IMR-90 (cell line): ENCODE results near the gene AVPR1A. TPM values are rescaled to one million over a fixed set of nuclear protein-coding genes. Genes with fewer than 3 reads are reported as not detected.

Source experiments
- ATAC-seq: fragments of 200-7000 bp; cut with Tn5 transposase; 2 replicates; pipeline ENCODE4 v1.9.1; 2020; ENCODE audit warnings: low read depth, mild to moderate bottlenecking, moderate library complexity
- BruUV-seq: library from RNA; stranded (reverse); fragments of 400-500 nt; replicated peaks from 2 replicates; lab custom pipeline; 2021; lab: Mats Ljungman, UMichigan
- CTCF ChIA-PET: fragments of 300-600 bp; formaldehyde crosslinking; extraction: SDS; loops from one replicate; lab custom pipeline; 2021; ENCODE audit warnings: antibody characterized with exemption; lab: Yijun Ruan, JAX
- POLR2A ChIA-PET: fragments of 300-600 bp; sonication (Branson Sonifier 250); formaldehyde crosslinking; loops from one replicate; lab custom pipeline; 2022; ENCODE audit warnings: antibody characterized with exemption; ENCODE audit not compliant: unreplicated experiment; lab: Charles Lee
- DNase-seq: peaks from one replicate; pipeline ENCODE4 v3.0.0; 2013
- H2AFZ ChIP-seq: replicated peaks from 2 replicates; pipeline ENCODE3; 2013; ENCODE audit warnings: low read length, mild to moderate bottlenecking; ENCODE audit not compliant: poor library complexity
- H2AK5ac ChIP-seq: 2 replicates; pipeline ENCODE4 v1.6.1; 2013; ENCODE audit warnings: low read depth, low read length, inconsistent platforms
- H2AK9ac ChIP-seq: replicated peaks from 2 replicates; pipeline ENCODE3; 2013; ENCODE audit warnings: mild to moderate bottlenecking, low read depth, low read length, moderate library complexity; ENCODE audit not compliant: poor library complexity
- H2BK120ac ChIP-seq: 2 replicates; pipeline ENCODE4 v1.6.1; 2013; ENCODE audit warnings: low read depth, low read length, inconsistent platforms
- H2BK15ac ChIP-seq: 3 replicates; pipeline ENCODE4 v1.6.1; 2013; ENCODE audit warnings: low read depth, low read length, inconsistent platforms
- H2BK20ac ChIP-seq: 2 replicates; pipeline ENCODE4 v1.6.1; 2013; ENCODE audit warnings: low read depth, mild to moderate bottlenecking, inconsistent platforms, low read length, moderate library complexity
- H2BK5ac ChIP-seq: 2 replicates; pipeline ENCODE4 v1.6.1; 2013; ENCODE audit warnings: mild to moderate bottlenecking, low read depth, low read length, inconsistent platforms; ENCODE audit not compliant: poor library complexity, severe bottlenecking
- H3K14ac ChIP-seq: replicated peaks from 2 replicates; pipeline ENCODE4 v1.6.1; 2013; ENCODE audit warnings: low read depth, low read length, inconsistent platforms
- H3K18ac ChIP-seq: 2 replicates; pipeline ENCODE4 v1.6.1; 2013; ENCODE audit warnings: low read depth, low read length, control low read depth
- H3K23ac ChIP-seq: 2 replicates; pipeline ENCODE4 v1.6.1; 2013; ENCODE audit warnings: low read depth, low read length, inconsistent platforms
- H3K27ac ChIP-seq: 2 replicates; pipeline ENCODE4 v1.5.1; 2013; ENCODE audit warnings: mild to moderate bottlenecking, control low read depth, low read length; ENCODE audit not compliant: insufficient read depth
- H3K27me3 ChIP-seq: 2 replicates; pipeline ENCODE4 v1.6.1; 2013; ENCODE audit warnings: low read length; ENCODE audit not compliant: control insufficient read depth, insufficient read depth
- H3K36me3 ChIP-seq: 2 replicates; pipeline ENCODE4 v1.6.1; 2013; ENCODE audit warnings: low read length, mixed read lengths; ENCODE audit not compliant: control insufficient read depth, insufficient read depth
- H3K4ac ChIP-seq: 2 replicates; pipeline ENCODE4 v1.6.1; 2013; ENCODE audit warnings: low read depth, low read length, inconsistent platforms
- H3K4me1 ChIP-seq: 2 replicates; pipeline ENCODE4 v1.6.1; 2013; ENCODE audit warnings: low read length, mixed read lengths; ENCODE audit not compliant: control insufficient read depth, insufficient read depth
- H3K4me2 ChIP-seq: 2 replicates; pipeline ENCODE4 v1.6.1; 2013; ENCODE audit warnings: low read depth, mild to moderate bottlenecking, control low read depth, low read length, moderate library complexity
- H3K4me3 ChIP-seq: 2 replicates; pipeline ENCODE4 v1.5.1; 2013; ENCODE audit warnings: low read depth, mild to moderate bottlenecking, control low read depth, low read length, moderate library complexity; ENCODE audit not compliant: insufficient read depth
- H3K56ac ChIP-seq: 2 replicates; pipeline ENCODE4 v1.6.1; 2013; ENCODE audit warnings: low read length, inconsistent platforms; ENCODE audit not compliant: insufficient read depth; ENCODE audit errors: extremely low read depth
- H3K79me1 ChIP-seq, 2 experiments: 2 replicates each; pipeline ENCODE4 v1.6.1; 2013; ENCODE audit warnings: low read length in 2 of 2, inconsistent platforms in 1 of 2, low read depth in 1 of 2
- H3K9ac ChIP-seq: 2 replicates; pipeline ENCODE4 v1.6.1; 2013; ENCODE audit warnings: low read depth, low read length, control low read depth
- H3K9me1 ChIP-seq: 2 replicates; pipeline ENCODE4 v1.6.1; 2013; ENCODE audit warnings: low read length, inconsistent platforms; ENCODE audit not compliant: insufficient read depth
- H3K9me3 ChIP-seq: 2 replicates; pipeline ENCODE4 v1.6.1; 2013; ENCODE audit warnings: low read length; ENCODE audit not compliant: control insufficient read depth, insufficient read depth
- H4K20me1 ChIP-seq: 2 replicates; pipeline ENCODE4 v1.6.1; 2013; ENCODE audit warnings: low read length, inconsistent platforms; ENCODE audit not compliant: insufficient read depth
- H4K5ac ChIP-seq: 2 replicates; pipeline ENCODE4 v1.6.1; 2013; ENCODE audit warnings: mild to moderate bottlenecking, low read depth, low read length, control low read depth
- H4K8ac ChIP-seq, 2 experiments: 2 replicates each; pipeline ENCODE4 v1.6.1; 2013; ENCODE audit warnings: low read depth in 2 of 2, low read length in 2 of 2, control low read depth in 1 of 2, inconsistent platforms in 1 of 2
- H4K91ac ChIP-seq: 2 replicates; pipeline ENCODE4 v1.6.1; 2013; ENCODE audit warnings: low read depth, low read length, inconsistent platforms; ENCODE audit not compliant: insufficient read depth
- SMC3 ChIP-seq: fragments of 150-350 bp; IDR thresholded peaks from 2 replicates; pipeline ENCODE4 v1.6.1; 2016; ENCODE audit warnings: low read depth, mild to moderate bottlenecking, antibody characterized with exemption, low read length, moderate library complexity
- WGBS, 2 experiments: methylation state at CpG; one replicate each; pipeline versions ENCODE4 v1.1.5 to v1.1.7; 2013; ENCODE audit warnings: missing lambda C conversion rate in 2 of 2; ENCODE audit not compliant: insufficient read length in 1 of 2; ENCODE audit errors: extremely low coverage in 2 of 2; 5-methylcytosine and 5-hydroxymethylcytosine counted together
- dilution Hi-C: fragments of 300-500 bp; cut with HindIII; formaldehyde crosslinking; loops from one replicate; pipeline ENCODE4 v1.14.3; 2018; ENCODE audit warnings: low sequenced_read_pairs; ENCODE audit not compliant: unreplicated experiment
- in situ Hi-C: fragments of 300-500 bp; cut with MboI; formaldehyde crosslinking; loops from 3 replicates; pipeline ENCODE4 v1.14.3; 2019; ENCODE audit warnings: low sequenced_read_pairs, inconsistent platforms, mixed read lengths
- intact Hi-C: fragments of 100-400 bp; cut with micrococcal nuclease; formaldehyde crosslinking; loops from 2 replicates; pipeline ENCODE4 v1.10.0; 2022
- polyA plus RNA-seq, 3 experiments: library from polyadenylated mRNA; depleted of rRNA; stranded (reverse); fragments of >200 nt; gene quantifications; 2 replicates each; pipeline ENCODE4 v1.2.3, GENCODE V29; 2012; ENCODE audit warnings: low replicate concordance in 1 of 3
- total RNA-seq: library from RNA; depleted of rRNA; stranded (reverse); fragments of >200 nt; gene quantifications from 2 replicates; pipeline ENCODE4 v1.2.3, GENCODE V29; 2012

Gene AVPR1A
- total and polyA plus RNA-seq, 2 of the 4 experiments (the other 2 are of a cell fraction): not detected

- Histone ChIP-seq H3K4me3 (no peak overlapping the region), H2BK15ac (no peak overlapping the region), H4K91ac (no peak overlapping the region), H3K18ac (no peak overlapping the region), H2BK120ac (no peak overlapping the region), H3K23ac (no peak overlapping the region), H2BK20ac (no peak overlapping the region), H4K20me1 (no peaks in the 10 kb centered on the region), H4K8ac (no peak overlapping the region), H2BK5ac (no peak overlapping the region), H3K79me1 (no peaks in the 10 kb centered on the region), H3K14ac (no peak overlapping the region), H3K27me3 (no peaks in the 10 kb centered on the region), H2AK9ac (no peak overlapping the region), H3K4me2 (no peak overlapping the region), H3K9ac (no peak overlapping the region), H4K5ac (no peak overlapping the region), H3K36me3 (no peaks in the 10 kb centered on the region), H3K4me1 (no peaks in the 10 kb centered on the region), H2AFZ (no peak overlapping the region), H3K56ac (no peak overlapping the region), H3K4ac (no peak overlapping the region), H3K9me3 (no peaks in the 10 kb centered on the region), H3K9me1 (no peaks in the 10 kb centered on the region), H2AK5ac (no peak overlapping the region), H3K27ac (no peak overlapping the region)
- ChIA-PET CTCF (interaction anchor here (0.6 to 1.0 kb wide), 2 partner anchors 11 to 43 kb away, joined by 3 read pairs; no protein-coding TSS in a partner anchor), POLR2A (no interaction called here)
- no peak for ATAC-seq
- intact Hi-C loops (no loop called here), dilution Hi-C loops (no loop called here), in situ Hi-C loops (no loop called here)
- TF ChIP-seq SMC3: no peak
- BruUV-seq: no TSS peak
- DNase-seq: no peak
- no CpG with 5 or more reads among the region's 1 CpG for WGBS, 2 experiments
These were observed 12.5 kb upstream of the AVPR1A start for GRCh38 chr12:63163541-63163940.
